ENCODE results near the gene THRB.

Gene THRB

GRCh38 chr3:24199775-24200247, 294.8 kb downstream of the THRB start:
- no peak for DNase-seq (ENCODE audit: extremely low read depth, insufficient read length)
- no peak for TF ChIP-seq CTCF (IDR thresholded peaks at IDR 0.05; ENCODE audit: insufficient read depth, low read length, poor library complexity, severe bottlenecking)
- Histone ChIP-seq H3K27me3 (replicated peaks; ENCODE audit: control insufficient read depth, insufficient read depth, low read length) (no peaks in the 10 kb centered on the region; the same call in 1 of the 2 replicates), H3K36me3 (ENCODE audit: control insufficient read depth, insufficient read depth, low read length) (no peaks in the 10 kb centered on the region), H3K4me3 (replicated peaks; ENCODE audit: low read depth, low read length) (no peak overlapping the region)

DNA sequence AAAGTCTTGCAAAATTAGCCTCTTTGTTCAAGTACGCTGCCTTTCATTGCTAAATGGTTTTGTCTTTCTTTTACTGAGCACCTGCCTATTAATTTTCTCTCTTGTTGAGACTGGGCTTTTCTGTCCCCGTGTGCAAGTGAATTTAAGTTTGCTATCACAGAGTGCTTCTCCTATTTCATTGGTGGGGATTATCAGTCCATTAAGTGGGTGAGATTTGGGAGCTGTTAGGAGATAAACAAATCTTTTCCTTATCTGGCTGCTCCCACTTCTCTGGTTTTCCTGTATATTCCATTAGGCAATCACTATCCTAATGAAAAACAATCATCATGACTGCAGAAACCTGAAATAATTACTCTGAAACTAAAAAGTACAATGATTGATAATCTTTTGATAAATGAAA, 295.4 kb downstream of the THRB start:
- no peak for TF ChIP-seq CTCF (IDR thresholded peaks at IDR 0.05; ENCODE audit: insufficient read depth, low read length, poor library complexity, severe bottlenecking)
- no peaks in the 10 kb centered on the region; the same call in 1 of the 2 replicates for H3K27me3 ChIP-seq (replicated peaks; ENCODE audit: control insufficient read depth, insufficient read depth, low read length)
- no peaks in the 10 kb centered on the region for H3K36me3 ChIP-seq (ENCODE audit: control insufficient read depth, insufficient read depth, low read length)
- DNase-seq (ENCODE audit: extremely low read depth, insufficient read length) = no peak
- no peak overlapping the region for H3K4me3 ChIP-seq (replicated peaks; ENCODE audit: low read depth, low read length)

GRCh38 chr3:24198728-24199127, 295.9 kb downstream of the THRB start:
- TF ChIP-seq CTCF (IDR thresholded peaks at IDR 0.05; ENCODE audit: insufficient read depth, low read length, poor library complexity, severe bottlenecking) = no peak
- H3K4me3 ChIP-seq (replicated peaks; ENCODE audit: low read depth, low read length) = no peak overlapping the region
- H3K27me3 ChIP-seq (replicated peaks; ENCODE audit: control insufficient read depth, insufficient read depth, low read length) = no peaks in the 10 kb centered on the region; the same call in 1 of the 2 replicates
- no peaks in the 10 kb centered on the region for H3K36me3 ChIP-seq (ENCODE audit: control insufficient read depth, insufficient read depth, low read length)
- DNase-seq (ENCODE audit: extremely low read depth, insufficient read length) = no peak

GRCh38 chr3:24197809-24198208, 296.8 kb downstream of the THRB start:
- no peaks in the 10 kb centered on the region; the same call in 1 of the 2 replicates for H3K27me3 ChIP-seq (replicated peaks; ENCODE audit: control insufficient read depth, insufficient read depth, low read length)
- TF ChIP-seq CTCF (IDR thresholded peaks at IDR 0.05; ENCODE audit: insufficient read depth, low read length, poor library complexity, severe bottlenecking) = no peak
- no peaks in the 10 kb centered on the region for H3K36me3 ChIP-seq (ENCODE audit: control insufficient read depth, insufficient read depth, low read length)
- DNase-seq (ENCODE audit: extremely low read depth, insufficient read length) = no peak
- no peak overlapping the region for H3K4me3 ChIP-seq (replicated peaks; ENCODE audit: low read depth, low read length)

DNA sequence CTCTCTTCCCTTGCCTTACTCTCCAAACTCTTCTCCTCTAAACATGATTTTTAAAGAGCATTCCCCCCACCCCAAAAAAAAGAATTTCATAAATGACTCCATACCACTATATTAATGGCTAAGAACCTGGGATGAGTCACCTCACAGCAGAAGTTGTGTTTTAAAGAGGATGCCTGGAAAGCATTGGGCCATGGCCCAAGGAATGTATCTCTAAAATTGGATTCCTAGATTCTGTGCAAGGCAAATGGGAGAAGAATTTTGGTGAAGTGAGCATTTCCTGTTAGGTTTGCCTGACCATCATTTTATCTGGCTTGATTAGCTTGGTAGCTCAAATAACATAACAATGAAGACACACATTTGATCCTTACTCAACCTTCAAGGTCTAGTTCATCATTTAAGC, 298.1 kb downstream of the THRB start:
- Histone ChIP-seq H3K36me3 (ENCODE audit: control insufficient read depth, insufficient read depth, low read length) (no peaks in the 10 kb centered on the region), H3K4me3 (replicated peaks; ENCODE audit: low read depth, low read length) (no peak overlapping the region), H3K27me3 (replicated peaks; ENCODE audit: control insufficient read depth, insufficient read depth, low read length) (no peaks in the 10 kb centered on the region)
- TF ChIP-seq CTCF (IDR thresholded peaks at IDR 0.05; ENCODE audit: insufficient read depth, low read length, poor library complexity, severe bottlenecking) = no peak
- no peak for DNase-seq (ENCODE audit: extremely low read depth, insufficient read length)

Measured in GM06990 (cell line).